Neural crest cell (in vitro differentiated cells): ENCODE results near the gene SFT2D1. TPM values are rescaled to one million over a fixed set of nuclear protein-coding genes. Genes with fewer than 3 reads are reported as not detected.
"Not testable (repeated sequence)": the region's sequence is repeated elsewhere in the genome, so short reads cannot be mapped to it uniquely, and the experiment has no call there.

ENCODE experiments used
- DNase-seq: peaks from one replicate; pipeline ENCODE4 v3.0.0; 2021; ENCODE audit warnings: low read depth, mixed read lengths, low spot score
- H3K27ac Mint-ChIP-seq: one replicate; pipeline ENCODE4 v1.8.0; 2021; ENCODE audit warnings: mild to moderate bottlenecking, mixed read lengths; ENCODE audit not compliant: unreplicated experiment
- H3K27me3 Mint-ChIP-seq: 2 replicates; pipeline ENCODE4 v1.8.0; 2021; ENCODE audit warnings: low read depth, mild to moderate bottlenecking, mixed read lengths
- H3K36me3 Mint-ChIP-seq: 2 replicates; pipeline ENCODE4 v1.8.0; 2021; ENCODE audit warnings: low read depth, mild to moderate bottlenecking, mixed read lengths
- H3K4me1 Mint-ChIP-seq: 2 replicates; pipeline ENCODE4 v1.8.0; 2021; ENCODE audit warnings: mixed read lengths
- H3K4me3 Mint-ChIP-seq: one replicate; pipeline ENCODE4 v1.8.0; 2021; ENCODE audit warnings: mild to moderate bottlenecking, mixed read lengths
- H3K9me3 Mint-ChIP-seq: 2 replicates; pipeline ENCODE4 v1.8.0; 2021; ENCODE audit warnings: mixed read lengths
- total RNA-seq: library from RNA; stranded (reverse); gene quantifications from 2 replicates; pipeline ENCODE4 v1.2.1, GENCODE V29; 2021
- TF ChIP-seq, protein P1 (sequence below): fragments of 200-600 bp; sonication (generic); conservative IDR thresholded peaks from 2 replicates; pipeline ENCODE4 v1.5.0; 2021; ENCODE audit warnings: antibody characterized with exemption, mild to moderate bottlenecking

SFT2D1 gene
- total RNA-seq, 1 donor from 2014 or later = 30.4 TPM

- H3K27me3 Mint-ChIP-seq = no peaks in the 10 kb centered on the region
- no peaks in the 10 kb centered on the region for H3K9me3 Mint-ChIP-seq
- TF ChIP-seq, protein P1, sequence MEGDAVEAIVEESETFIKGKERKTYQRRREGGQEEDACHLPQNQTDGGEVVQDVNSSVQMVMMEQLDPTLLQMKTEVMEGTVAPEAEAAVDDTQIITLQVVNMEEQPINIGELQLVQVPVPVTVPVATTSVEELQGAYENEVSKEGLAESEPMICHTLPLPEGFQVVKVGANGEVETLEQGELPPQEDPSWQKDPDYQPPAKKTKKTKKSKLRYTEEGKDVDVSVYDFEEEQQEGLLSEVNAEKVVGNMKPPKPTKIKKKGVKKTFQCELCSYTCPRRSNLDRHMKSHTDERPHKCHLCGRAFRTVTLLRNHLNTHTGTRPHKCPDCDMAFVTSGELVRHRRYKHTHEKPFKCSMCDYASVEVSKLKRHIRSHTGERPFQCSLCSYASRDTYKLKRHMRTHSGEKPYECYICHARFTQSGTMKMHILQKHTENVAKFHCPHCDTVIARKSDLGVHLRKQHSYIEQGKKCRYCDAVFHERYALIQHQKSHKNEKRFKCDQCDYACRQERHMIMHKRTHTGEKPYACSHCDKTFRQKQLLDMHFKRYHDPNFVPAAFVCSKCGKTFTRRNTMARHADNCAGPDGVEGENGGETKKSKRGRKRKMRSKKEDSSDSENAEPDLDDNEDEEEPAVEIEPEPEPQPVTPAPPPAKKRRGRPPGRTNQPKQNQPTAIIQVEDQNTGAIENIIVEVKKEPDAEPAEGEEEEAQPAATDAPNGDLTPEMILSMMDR = no peak
- H3K4me1 Mint-ChIP-seq = peaks cover 16% of the 10 kb centered on the region
- no peak overlapping the region for H3K27ac Mint-ChIP-seq
- no peak overlapping the region for H3K4me3 Mint-ChIP-seq
- no peaks in the 10 kb centered on the region for H3K36me3 Mint-ChIP-seq
- no peak for DNase-seq
Observed at GRCh38 chr6:166386111-166386510, 43.8 kb upstream of the SFT2D1 start.

- Mint-ChIP-seq H3K4me3 (peak overlapping the region; percentile 88), H3K4me1 (peaks cover 17% of the 10 kb centered on the region), H3K27ac (peak overlapping the region; percentile 78)
- H3K36me3 Mint-ChIP-seq, H3K9me3 Mint-ChIP-seq, H3K27me3 Mint-ChIP-seq, DNase-seq: not testable (repeated sequence)
- TF ChIP-seq, protein P1 = peak; percentile 58
Observed at GRCh38 chr6:166383802-166384363, 41.5 kb upstream of the SFT2D1 start.

- H3K4me3 Mint-ChIP-seq = peak within 1 kb of the TSS; percentile 95
- no peaks in the 10 kb centered on the region for H3K36me3 Mint-ChIP-seq
- H3K9me3 Mint-ChIP-seq = no peaks in the 10 kb centered on the region
- H3K27me3 Mint-ChIP-seq = no peaks in the 10 kb centered on the region
- H3K4me1 Mint-ChIP-seq = peaks cover 17% of the 10 kb centered on the region
- TF ChIP-seq, protein P1 = no peak
- DNase-seq = peak; percentile 90
- peak within 1 kb of the TSS; percentile 78 for H3K27ac Mint-ChIP-seq
Observed at GRCh38 chr6:166382933-166383801, 40.8 kb upstream of the SFT2D1 start, which contains the start of gene MPC1. Gene MPC1 (minus strand): TSS chr6:166382940. CDS start chr6:166382876, 64 bp downstream.

- no peaks in the 10 kb centered on the region for H3K36me3 Mint-ChIP-seq
Observed at GRCh38 chr6:166382500-166382932, 40.2 kb upstream of the SFT2D1 start.

DNA sequence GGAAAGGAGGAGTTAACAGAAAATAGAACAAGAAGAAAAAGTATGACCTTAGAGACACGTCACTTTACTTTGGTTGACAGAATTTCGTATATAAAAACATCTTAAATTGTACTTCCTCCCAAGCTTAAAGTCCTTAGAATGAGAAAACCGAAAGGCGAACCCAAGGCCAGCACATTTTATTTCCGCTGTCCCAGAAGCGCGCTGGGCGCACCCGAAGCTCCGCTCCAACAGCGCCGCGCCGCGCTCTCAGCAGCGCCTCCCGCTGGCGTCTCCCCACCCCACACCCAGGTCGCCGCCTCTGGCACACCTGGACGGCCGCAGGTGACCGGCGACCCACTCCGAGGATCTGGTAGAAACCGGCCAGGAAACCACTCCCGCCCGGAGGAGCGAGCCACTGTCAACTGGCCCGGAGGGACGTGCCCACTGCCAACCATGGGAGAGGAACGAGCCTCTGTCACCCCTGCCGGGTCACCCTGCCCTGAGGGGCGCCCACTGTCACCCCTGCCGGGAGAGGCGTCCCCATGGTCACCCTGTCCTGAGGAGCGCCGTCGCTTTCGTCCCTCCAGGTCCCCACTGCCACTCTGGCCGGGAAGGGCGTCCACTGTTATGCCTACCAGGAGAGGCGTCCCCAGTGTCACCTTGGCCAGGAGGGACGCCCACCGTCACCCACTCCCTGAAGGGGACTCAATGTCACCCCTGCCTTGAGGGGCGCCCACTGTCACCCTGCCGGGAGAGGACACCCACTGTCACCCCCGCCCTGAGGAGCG, 39.6 kb upstream of the SFT2D1 start:
- TF ChIP-seq, protein P1 = peak; percentile 80
- Mint-ChIP-seq H3K36me3 (no peaks in the 10 kb centered on the region), H3K27me3 (no peaks in the 10 kb centered on the region), H3K4me3 (peak overlapping the region; percentile 95), H3K9me3 (no peaks in the 10 kb centered on the region), H3K4me1 (peaks cover 17% of the 10 kb centered on the region), H3K27ac (no peak overlapping the region)
- peak; percentile 43 for DNase-seq

More at GRCh38 chr6:166382500-166382932, 40.2 kb upstream of the SFT2D1 start:
- Mint-ChIP-seq H3K9me3 (no peaks in the 10 kb centered on the region), H3K4me1 (peaks cover 17% of the 10 kb centered on the region), H3K4me3 (peak overlapping the region; percentile 95), H3K27me3 (no peaks in the 10 kb centered on the region), H3K27ac (no peak overlapping the region)
- TF ChIP-seq, protein P1 = no peak
- no peak for DNase-seq
